Measurements from ENCODE around the gene HOOK2.

The HOOK2 gene

GRCh38 chr19:12793290-12794195 lies 18.2 kb upstream of the HOOK2 start:
- DNase-seq = peak; percentile 89

GRCh38 chr19:12792853-12793289 lies 17.5 kb upstream of the HOOK2 start:
- no peak for DNase-seq

DNA sequence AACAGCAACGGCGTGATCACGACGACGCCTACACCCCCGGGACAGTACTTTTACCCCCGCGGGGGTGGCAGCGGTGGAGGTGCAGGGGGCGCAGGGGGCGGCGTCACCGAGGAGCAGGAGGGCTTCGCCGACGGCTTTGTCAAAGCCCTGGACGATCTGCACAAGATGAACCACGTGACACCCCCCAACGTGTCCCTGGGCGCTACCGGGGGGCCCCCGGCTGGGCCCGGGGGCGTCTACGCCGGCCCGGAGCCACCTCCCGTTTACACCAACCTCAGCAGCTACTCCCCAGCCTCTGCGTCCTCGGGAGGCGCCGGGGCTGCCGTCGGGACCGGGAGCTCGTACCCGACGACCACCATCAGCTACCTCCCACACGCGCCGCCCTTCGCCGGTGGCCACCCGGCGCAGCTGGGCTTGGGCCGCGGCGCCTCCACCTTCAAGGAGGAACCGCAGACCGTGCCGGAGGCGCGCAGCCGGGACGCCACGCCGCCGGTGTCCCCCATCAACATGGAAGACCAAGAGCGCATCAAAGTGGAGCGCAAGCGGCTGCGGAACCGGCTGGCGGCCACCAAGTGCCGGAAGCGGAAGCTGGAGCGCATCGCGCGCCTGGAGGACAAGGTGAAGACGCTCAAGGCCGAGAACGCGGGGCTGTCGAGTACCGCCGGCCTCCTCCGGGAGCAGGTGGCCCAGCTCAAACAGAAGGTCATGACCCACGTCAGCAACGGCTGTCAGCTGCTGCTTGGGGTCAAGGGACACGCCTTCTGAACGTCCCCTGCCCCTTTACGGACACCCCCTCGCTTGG lies 16.9 kb upstream of the HOOK2 start:
- peak; percentile 40 to 72 for DNase-seq

GRCh38 chr19:12791345-12792050 lies 16.1 kb upstream of the HOOK2 start, which contains the start of gene JUNB:
Gene JUNB, plus strand, starts transcription at chr19:12791486. Its CDS starts 286 bp downstream, at chr19:12791772.
- peak; percentile 92 to 95 for DNase-seq

GRCh38 chr19:12790628-12791344 lies 15.4 kb upstream of the HOOK2 start:
- DNase-seq = no peak

GRCh38 chr19:12789904-12790619 lies 14.7 kb upstream of the HOOK2 start:
- peak; percentile 94 for DNase-seq

GRCh38 chr19:12789098-12789903 lies 13.9 kb upstream of the HOOK2 start:
- no peak for DNase-seq

DNA sequence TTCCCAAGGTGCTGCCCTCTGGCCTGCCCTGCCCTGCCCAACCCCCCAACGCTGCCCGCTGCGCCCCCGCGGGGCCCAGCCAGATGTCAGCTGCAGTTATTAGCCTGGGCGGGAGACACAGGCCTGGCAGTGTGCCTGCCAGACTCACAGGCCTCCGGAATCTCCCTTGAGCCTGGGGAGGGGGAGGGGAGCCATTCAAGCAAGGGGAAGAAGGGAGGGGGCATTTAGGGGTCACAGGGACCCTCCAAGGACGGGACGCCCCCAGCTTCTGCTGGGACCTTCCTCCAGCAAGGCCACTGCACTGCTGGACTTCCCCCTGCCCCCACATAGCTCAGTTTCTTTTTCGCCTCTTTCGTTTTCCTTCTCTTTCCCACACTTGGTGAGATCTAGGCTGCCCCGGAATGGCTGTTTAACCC lies 13.3 kb upstream of the HOOK2 start:
- peak; percentile 14 to 61 for DNase-seq

GRCh38 chr19:12788042-12788681 lies 12.8 kb upstream of the HOOK2 start:
- DNase-seq = no peak

DNA sequence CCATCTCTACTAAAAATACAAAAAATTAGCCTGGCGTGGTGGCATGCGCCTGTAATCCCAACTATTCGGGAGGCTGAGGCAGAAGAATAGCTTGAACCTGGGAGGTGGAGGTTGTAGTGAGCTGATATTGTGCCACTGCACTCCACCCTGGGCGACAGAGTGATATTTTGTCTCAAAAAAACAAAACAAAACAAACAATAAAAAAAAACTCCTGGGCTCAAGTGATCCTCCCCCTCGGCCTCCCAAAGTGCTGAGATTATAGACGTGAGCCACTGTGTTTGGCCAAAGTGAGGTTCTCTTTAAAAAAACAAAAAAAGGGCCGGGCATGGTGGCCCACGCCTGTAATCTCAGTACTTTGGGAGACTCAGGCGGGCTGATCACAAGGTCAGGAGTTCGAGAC lies 12.1 kb upstream of the HOOK2 start:
- no peak for DNase-seq

DNA sequence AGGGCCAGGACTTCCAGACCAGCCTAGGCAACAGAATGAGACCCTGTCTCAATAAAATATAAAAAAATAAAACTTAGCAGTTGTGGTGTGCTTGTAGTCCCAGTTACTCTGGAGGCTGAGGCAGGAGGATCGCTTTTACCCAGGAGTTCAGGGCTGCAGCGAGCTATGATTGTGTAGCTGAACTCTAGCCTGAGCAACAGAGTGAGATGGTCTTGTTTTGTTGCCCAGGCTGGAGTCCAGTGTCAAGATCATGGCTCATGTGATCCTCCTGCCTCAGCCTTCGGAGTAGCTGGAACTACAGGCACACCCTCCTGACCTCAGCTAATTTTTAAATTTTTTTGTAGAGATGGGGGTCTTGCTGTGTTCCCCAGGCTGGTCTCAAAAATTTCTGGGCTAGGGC lies 11.6 kb upstream of the HOOK2 start:
- DNase-seq = no peak

DNA sequence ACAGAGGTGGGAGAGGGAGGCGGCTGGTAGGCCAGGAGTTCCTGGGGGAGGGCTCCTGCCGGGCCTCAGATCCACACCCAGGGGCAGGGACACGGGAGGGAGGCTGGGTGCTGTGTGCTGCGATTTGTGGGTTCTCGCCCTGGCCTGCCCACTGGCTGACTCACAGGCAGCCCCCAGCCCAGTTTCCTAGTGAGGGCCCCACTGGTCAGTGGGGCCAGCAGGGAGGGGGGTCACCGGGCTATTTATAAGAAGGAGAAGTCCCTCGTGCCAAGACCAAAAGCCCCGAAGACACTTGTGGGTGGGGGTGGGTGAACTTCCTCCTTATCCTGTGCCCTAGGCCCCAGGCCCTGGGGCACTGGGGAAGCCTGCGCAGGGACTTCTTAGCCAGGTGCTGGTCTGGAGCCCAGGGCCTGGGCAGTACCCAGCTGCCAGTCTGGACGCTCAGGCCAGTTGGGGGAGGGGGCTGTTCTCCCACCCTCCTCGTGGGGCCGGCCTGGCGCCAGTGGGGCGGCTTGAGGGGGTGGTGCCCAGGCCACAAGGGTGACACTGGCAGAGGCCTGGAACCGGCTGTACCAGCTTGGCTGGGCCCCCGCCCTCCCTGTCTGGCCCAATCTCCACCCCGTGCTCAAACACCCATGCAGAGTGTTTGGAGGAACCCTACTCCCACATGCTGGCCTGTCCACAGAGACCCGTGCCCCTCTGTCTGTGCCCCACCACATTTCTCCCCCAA lies 11.0 kb upstream of the HOOK2 start:
- DNase-seq = no peak

DNA sequence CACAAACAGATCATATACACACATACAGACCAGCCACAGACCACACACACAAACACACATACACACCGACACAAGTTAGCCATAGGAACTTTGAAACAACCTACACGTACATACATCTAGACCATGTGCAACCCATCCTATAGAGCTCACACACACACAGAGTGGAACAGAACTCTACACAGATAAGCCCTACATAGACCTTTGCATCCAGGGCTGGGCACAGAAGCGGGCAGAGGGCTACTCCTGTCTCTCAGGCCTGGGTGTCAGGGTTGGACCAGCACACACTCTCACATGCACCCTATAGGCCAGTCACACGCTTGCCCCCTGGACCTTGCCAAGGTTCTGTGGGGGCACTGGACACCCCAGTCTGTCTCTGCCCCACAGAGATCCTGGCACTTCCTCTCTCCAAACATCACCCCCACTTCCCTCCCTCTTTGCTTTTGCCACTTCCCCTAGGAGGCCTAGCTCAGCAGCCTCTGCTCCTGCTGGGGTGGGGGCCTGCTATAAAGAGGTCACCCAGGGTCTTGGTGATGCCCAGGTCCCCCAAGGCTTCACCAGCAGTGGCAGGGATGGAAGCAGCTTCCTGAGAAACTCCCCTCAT lies 10.2 kb upstream of the HOOK2 start:
- DNase-seq = no peak

DNA sequence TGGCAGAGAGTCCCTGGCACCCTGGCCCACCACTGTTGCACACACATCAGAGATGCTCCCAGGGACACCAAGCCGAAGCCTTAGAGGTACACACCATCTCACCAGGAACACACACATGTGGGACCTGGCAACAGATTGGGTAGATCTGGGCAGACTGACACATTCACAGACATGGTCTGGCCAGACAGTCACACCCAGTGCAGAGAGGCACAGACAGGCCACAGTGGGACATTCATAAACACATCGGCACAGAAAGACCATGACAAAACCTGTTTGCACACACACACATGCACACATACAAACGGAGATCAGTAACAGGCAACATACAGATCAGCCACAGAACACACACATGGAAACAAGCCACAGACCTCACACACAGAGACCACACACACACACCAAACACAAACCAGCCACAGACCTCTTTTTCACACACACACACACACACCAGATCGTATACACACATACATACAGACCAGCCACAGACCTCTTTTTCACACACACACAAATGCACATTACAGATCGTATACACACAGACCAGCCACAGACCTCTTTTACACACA lies 9.6 kb upstream of the HOOK2 start:
- DNase-seq = no peak

DNA sequence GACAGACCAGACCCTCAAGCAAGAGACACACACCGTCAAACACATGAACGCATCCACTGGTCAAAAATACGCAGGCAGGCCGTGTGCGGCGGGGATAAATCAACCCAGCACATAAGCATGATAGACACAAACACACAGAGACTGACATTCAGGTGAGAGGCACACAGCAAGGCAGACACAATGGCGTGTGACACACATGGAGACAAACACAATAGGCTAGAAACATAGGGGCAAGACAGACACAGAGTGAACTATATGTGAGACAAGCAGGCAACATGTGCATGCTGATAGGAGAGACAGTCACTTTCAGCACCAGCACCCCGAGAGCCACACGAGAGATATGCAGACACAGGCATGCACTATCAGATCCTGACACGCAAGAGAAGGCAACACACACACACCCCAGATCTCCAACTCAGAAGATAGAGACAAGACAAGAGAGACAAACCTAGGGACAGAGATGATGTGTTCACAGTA lies 9.1 kb upstream of the HOOK2 start:
- DNase-seq = no peak

GRCh38 chr19:12783849-12784393 lies 8.6 kb upstream of the HOOK2 start:
- no peak for DNase-seq

DNA sequence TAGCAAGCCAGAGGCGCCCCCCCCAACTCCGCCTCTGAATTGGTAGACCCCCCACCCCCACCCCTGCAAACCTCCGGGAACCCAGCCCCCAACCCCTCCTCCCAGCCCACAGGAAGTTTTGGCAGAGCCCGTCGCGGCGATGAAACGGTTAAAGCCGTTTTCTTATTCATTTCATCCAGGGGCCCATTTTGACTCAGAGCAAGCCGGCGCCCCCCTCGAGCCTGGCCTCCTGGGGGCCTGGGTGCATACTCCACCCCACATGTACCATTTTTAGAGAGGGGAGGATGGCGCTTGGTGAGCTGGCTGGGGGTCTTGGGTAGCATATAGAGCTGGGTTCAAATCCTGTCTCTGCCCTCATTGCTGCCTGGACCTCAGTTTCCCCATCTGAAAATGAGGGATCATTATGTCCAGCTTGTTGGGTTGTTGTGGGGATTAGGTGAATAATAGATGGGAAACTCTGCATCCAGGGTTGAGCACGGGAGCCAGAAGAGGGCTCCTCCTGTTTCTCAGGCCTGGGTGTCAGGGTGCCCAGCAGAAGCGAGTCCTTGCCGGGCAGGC lies 8.0 kb upstream of the HOOK2 start:
- no peak for DNase-seq
